AG10803 (cell line): ENCODE results near the gene RSPO1.
A peak's percentile ranks its signal among the peaks of the same experiment; 100 is the strongest.

Experiments
- DNase-seq: peaks from one replicate; pipeline ENCODE4 v3.0.0; 2010; ENCODE audit warnings: low read depth
- H3K4me3 ChIP-seq: 2 replicates; pipeline ENCODE4 v1.5.1; 2011; ENCODE audit warnings: mild to moderate bottlenecking, low read length, control low read depth
- CTCF ChIP-seq: conservative IDR thresholded peaks from 2 replicates; pipeline ENCODE4 v1.5.1; 2011; ENCODE audit warnings: mild to moderate bottlenecking, low read length, control low read depth, inconsistent platforms

The RSPO1 gene

GRCh38 chr1:37609002-37609401, 25.7 kb downstream of the RSPO1 start:
- no peak overlapping the region for H3K4me3 ChIP-seq
- no peak for TF ChIP-seq CTCF
- no peak for DNase-seq

GRCh38 chr1:37606481-37607263, 28.0 kb downstream of the RSPO1 start:
- TF ChIP-seq CTCF, result no peak
- peak overlapping the region; percentile 27 for H3K4me3 ChIP-seq

DNA sequence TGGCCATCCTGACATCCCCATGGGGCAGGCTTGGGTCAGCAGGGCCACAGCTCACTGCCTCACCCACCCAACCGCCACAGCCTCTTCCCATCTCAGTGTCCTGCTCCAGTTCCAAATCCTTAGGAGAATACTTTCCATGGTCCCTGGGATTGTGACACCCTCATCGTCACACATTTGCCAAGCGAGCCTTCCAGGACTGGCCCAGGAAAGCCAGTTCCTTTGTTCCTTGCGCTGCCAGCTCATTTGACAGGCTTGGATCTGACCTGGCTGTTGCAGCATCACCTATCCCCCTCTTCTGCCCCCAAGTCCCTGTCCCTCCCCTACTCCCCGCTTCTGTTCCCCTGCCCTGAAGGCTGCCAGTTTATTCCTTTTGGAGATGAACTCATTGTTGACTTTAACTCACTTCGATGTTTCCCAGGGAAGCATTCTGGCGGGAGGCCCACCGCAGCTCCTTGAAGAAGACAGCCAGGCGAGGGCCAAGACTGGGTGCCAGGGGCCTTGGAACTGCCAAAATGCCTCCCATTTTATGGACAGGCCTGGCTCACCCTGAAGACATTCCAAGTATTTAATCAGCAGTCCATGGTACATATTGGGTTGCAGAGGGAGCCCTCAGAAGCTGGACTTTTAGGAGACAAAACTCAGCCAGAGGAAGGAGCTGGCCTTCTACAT, 28.8 kb downstream of the RSPO1 start:
- H3K4me3 ChIP-seq, result peak overlapping the region; percentile 27
- TF ChIP-seq CTCF, result no peak
- peak; percentile 90 for DNase-seq

More at GRCh38 chr1:37606481-37607263, 28.0 kb downstream of the RSPO1 start:
- peak; percentile 87 for DNase-seq

GRCh38 chr1:37605061-37605650, 29.5 kb downstream of the RSPO1 start:
- no peak for TF ChIP-seq CTCF
- no peak overlapping the region for H3K4me3 ChIP-seq
- no peak for DNase-seq

- peak; percentile 75 for TF ChIP-seq CTCF
- no peak overlapping the region for H3K4me3 ChIP-seq
- peak; percentile 38 for DNase-seq
Observed at GRCh38 chr1:37602750-37603694, 31.7 kb downstream of the RSPO1 start.

- no peak overlapping the region for H3K4me3 ChIP-seq
- no peak for TF ChIP-seq CTCF
- no peak for DNase-seq
Observed at GRCh38 chr1:37601441-37601840, 33.3 kb downstream of the RSPO1 start.
